Inflammatory macrophage treated with lipopolysaccharide for 4 hours (primary cell): ENCODE results near the gene PKNOX1.
"Not testable (repeated sequence)": the region's sequence is repeated elsewhere in the genome, so short reads cannot be mapped to it uniquely, and the experiment has no call there.

ENCODE experiments used
- DNase-seq: peaks from one replicate; pipeline ENCODE4 v3.0.0-alpha.2; 2020

Gene PKNOX1

GRCh38 chr21:42986125-42986783 is 11.9 kb downstream of the PKNOX1 start:
- DNase-seq: no peak

- DNase-seq: no peak
Measured at GRCh38 chr21:42988236-42988965, 14.0 kb downstream of the PKNOX1 start.

DNA sequence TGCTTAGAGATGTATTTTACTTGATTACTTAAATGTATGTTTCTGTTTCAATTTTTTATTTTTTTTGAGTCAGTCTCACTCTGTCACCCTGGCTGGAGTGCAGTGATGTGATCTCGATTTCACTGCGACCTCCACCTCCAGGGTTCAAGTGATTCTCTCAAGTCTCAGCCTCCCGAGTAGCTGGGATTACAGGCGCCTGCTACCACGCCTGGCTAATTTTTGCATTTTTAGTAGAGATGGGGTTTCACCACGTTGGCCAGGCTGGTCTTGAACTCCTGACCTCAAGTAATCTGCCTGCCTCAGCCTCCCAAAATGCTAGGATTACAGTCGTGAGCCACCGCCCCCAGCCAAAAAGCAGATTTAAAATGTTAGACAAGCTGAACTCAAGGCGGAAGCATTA is 15.0 kb downstream of the PKNOX1 start:
- not testable (repeated sequence) for DNase-seq

DNA sequence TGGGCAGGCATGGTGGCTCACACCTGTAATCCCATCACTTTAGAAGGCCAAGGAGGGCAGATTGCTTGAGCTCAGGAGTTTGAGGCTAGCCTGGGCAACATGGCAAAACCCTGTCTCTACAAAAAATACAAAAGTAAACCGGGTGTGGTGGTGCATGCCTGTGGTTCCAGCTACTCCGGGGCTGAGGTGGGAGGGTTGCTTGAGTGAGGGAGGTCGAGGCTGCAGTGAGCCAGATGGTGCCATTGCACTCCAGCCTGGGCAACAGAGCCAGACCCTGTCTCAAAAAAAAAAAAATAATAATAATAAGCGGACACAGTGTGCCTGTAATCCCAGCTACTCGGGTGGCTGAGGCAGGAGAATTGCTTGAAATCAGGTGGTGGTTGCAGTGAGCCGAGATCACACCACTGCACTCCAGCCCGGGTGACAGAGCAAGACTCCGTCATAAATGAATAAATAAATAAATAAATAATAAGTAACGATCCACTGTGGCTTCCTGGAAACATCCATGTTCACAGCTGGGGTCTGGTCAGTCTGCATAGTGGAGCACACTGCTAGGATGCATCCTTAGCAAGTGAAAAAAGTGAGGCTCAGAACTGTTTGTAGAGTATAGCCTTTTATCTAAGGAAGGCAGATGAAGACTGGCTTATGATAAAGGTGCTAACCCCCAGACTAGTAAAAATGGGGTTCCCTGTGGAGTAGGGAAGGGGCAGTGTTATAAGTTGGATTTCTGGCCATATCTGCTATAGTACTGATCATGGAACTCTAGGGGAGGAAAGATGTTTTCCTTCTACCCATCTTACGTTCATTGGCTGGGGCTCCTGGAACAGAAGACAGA is 15.7 kb downstream of the PKNOX1 start:
- DNase-seq: no peak

- DNase-seq: no peak
Measured at GRCh38 chr21:42991992-42992740, 17.8 kb downstream of the PKNOX1 start.

- DNase-seq: no peak
Measured at GRCh38 chr21:42993051-42993712, 18.8 kb downstream of the PKNOX1 start.

DNA sequence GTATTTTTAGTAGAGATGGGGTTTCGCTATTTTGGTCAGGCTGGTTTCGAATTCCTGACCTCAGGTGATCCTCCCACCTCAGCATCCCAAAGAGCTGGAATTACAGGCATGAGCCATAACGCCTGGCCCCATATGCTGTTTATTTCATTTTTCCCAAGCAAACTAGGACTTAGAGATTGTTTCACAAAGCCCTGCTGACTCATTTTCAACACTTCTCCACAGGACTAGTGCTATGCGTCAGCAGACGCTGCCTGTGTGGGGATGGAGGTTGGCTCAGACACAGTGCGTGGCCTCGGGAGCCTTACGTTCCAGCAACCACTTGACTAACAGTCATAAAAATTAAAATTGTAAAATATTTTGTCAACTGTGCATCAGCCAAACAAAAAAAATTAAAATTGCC is 22.7 kb downstream of the PKNOX1 start:
- peak; percentile 56 for DNase-seq

GRCh38 chr21:42997983-42998382 is 23.6 kb downstream of the PKNOX1 start:
- not testable (repeated sequence) for DNase-seq

DNA sequence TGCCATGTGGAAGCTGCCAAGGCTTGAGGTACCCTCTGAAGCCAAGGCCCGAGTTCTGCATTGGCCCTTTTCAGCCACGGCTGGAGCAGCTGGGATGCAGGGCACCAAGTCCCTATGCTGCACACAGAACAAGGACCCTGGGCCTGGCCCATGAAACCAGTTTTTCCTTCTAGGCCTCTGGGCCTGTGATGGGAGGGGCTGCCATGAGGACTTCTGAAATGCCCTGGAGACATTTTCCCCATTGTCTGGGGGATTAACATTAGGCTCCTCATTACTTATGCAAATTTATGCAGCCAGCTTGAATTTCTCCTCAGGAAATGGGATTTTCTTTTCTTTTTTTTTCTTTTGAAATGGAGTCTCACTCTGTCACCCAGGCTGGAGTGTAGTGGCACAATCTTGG is 24.8 kb downstream of the PKNOX1 start:
- DNase-seq: not testable (repeated sequence)

- DNase-seq: not testable (repeated sequence)
Measured at GRCh38 chr21:43000041-43000440, 25.7 kb downstream of the PKNOX1 start.

GRCh38 chr21:43001316-43001715 is 27.0 kb downstream of the PKNOX1 start:
- DNase-seq: no peak

DNA sequence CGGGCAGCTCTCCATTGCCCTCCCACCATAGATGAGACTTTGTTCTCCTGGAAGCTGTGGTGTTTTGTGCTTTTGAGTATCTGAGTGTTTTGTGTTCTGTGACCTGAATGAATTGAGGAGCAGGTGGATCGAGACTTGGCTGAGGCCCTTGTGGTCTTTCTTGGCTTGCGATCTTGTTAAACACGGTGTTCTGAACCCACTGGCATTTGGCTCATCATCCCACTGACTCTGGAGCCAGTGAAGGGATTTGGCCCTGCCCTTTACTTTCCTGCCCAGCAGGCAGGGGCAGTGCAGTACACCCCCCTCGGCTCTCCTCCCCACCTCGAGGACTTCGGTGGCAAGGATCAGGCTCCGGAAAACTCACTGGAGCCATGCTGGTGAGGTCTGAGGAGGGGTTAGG is 30.6 kb downstream of the PKNOX1 start:
- no peak for DNase-seq

- no peak for DNase-seq
Measured at GRCh38 chr21:43005635-43006034, 31.3 kb downstream of the PKNOX1 start.

DNA sequence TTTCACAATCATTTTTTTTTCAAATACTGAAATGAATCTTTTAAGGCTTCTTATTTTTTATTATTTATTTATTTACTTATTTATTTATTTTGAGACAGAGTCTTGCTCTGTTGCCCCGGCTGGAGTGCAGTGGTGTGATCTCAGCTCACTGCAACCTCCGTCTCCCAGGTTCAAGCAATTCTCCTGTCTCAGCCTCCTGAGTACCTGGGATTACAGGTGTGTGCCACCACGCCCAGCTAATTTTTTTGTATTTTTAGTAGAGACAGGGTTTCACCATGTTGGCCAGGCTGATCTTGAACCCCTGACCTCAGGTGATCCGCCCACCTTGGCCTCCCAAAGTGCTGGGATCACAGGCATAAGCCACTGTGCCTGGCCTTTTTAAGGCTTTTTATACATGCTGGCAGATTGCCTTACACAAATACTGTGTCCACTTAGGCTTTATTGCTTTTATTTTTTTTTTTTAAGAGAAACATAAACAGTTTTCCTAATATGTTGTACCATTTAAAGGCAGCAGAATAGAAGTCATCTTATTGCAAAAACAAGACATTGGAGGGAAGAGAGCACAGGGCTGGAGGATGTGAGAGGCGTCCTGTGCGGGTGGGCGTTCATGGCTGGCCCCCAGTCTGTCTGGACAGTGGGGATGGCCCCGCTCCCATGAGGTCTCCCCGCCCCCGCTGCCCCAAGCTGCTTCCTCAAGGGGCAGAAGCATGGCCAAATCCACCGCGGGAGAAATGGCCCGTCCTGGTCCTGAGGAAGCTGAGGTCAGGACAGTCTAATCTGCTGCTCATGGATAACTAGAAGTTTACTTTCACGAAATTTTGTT is 31.9 kb downstream of the PKNOX1 start:
- DNase-seq: not testable (repeated sequence)

GRCh38 chr21:43006874-43007208 is 32.5 kb downstream of the PKNOX1 start:
- no peak for DNase-seq

- DNase-seq: no peak
Measured at GRCh38 chr21:43012596-43012995, 38.2 kb downstream of the PKNOX1 start.

GRCh38 chr21:43015906-43016540 is 41.7 kb downstream of the PKNOX1 start:
- DNase-seq: no peak

- no peak for DNase-seq
Measured at GRCh38 chr21:43016728-43017127, 42.4 kb downstream of the PKNOX1 start.

- no peak for DNase-seq
Measured at GRCh38 chr21:43018519-43018918, 44.2 kb downstream of the PKNOX1 start.

GRCh38 chr21:43020177-43020576 is 45.8 kb downstream of the PKNOX1 start:
- no peak for DNase-seq

DNA sequence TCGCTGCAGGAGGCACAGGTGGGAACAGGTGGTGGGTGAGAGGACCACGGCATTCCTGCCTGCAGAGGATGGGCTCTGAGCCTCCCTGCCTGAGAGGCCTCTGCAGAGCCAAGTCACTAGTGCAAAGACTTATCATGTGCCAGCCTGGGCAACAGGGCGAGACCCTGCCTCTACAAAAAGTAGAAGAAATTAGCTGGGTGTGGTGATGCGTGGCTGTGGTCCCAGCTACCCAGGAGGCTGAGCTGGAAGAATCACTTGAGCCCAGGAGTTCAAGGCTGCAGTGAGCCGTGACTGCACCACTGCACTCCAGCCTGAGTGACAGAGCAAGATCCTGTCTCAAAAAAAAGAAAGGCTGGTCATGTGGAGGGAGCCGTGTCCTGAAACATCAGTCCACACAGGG is 46.4 kb downstream of the PKNOX1 start:
- DNase-seq: no peak
